ENCODE results near the gene ACER1. TPM values are rescaled to one million over a fixed set of nuclear protein-coding genes. Genes with fewer than 3 reads are reported as not detected.

The ACER1 gene
- total and polyA plus RNA-seq, 2 of the 13 experiments (the other 11 are each of a cell fraction or from before 2014, with no cell fraction given): not detected

- TF ChIP-seq ZNF687 (CRISPR knock-in tag; IDR thresholded peaks at IDR 0.05) (peak; percentile 84), KLF9 (CRISPR knock-in tag; IDR thresholded peaks at IDR 0.05; ENCODE audit: low read depth) (no peak), FOXJ3 (CRISPR knock-in tag; IDR thresholded peaks at IDR 0.05; ENCODE audit: borderline replicate concordance) (no peak), CREB1 (IDR thresholded peaks at IDR 0.05) (peak; percentile 73), CREB1 (CRISPR knock-in tag; IDR thresholded peaks at IDR 0.05) (no peak), KLF16 (CRISPR knock-in tag; IDR thresholded peaks at IDR 0.05) (peak in 1 of 2 experiments; percentile 77; a peak in 1 of 4 replicates), ATF7-NPFF (CRISPR knock-in tag; IDR thresholded peaks at IDR 0.05; ENCODE audit: low read depth) (0 out of 2 replicates have a peak, but pooled peaks have one; percentile 21), ZNF549 (CRISPR knock-in tag; IDR thresholded peaks at IDR 0.05) (no peak), MTERF4 (CRISPR knock-in tag; IDR thresholded peaks at IDR 0.05) (0 out of 2 replicates have a peak, but pooled peaks have one; percentile 54), ZSCAN30 (CRISPR knock-in tag; IDR thresholded peaks at IDR 0.05) (no peak), PCBP2 (optimal IDR thresholded peaks at IDR 0.05; ENCODE audit: low read depth, low read length, poor library complexity, severe bottlenecking) (no peak), ZNF792 (CRISPR knock-in tag; IDR thresholded peaks at IDR 0.05) (peak; percentile 56; the same call in 1 of the 2 replicates), POLR2G (IDR thresholded peaks at IDR 0.05; ENCODE audit: low read depth, low read length) (peak; percentile 37; the same call in 1 of the 2 replicates), NFATC3 (CRISPR knock-in tag; IDR thresholded peaks at IDR 0.05) (no peak), JUNB (CRISPR knock-in tag; IDR thresholded peaks at IDR 0.05; ENCODE audit: borderline replicate concordance) (no peak), SIN3A (IDR thresholded peaks at IDR 0.05; ENCODE audit: borderline replicate concordance, low read depth, low read length) (0 out of 2 replicates have a peak, but pooled peaks have one; percentile 11), ZEB1 (IDR thresholded peaks at IDR 0.05; ENCODE audit: insufficient replicate concordance, low read depth) (no peak)
- TF ChIP-seq, protein P1, sequence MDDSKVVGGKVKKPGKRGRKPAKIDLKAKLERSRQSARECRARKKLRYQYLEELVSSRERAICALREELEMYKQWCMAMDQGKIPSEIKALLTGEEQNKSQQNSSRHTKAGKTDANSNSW (CRISPR knock-in tag; IDR thresholded peaks at IDR 0.05; ENCODE audit: borderline replicate concordance): no peak
- TF ChIP-seq, protein P2, sequence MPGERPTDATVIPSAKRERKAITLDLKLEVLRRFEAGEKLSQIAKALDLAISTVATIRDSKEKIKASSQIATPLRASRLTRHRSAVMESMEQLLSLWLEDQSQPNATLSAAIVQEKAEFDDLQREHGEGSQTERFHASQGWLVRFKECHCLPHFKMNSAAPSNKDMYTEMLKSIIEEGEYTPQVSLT (CRISPR knock-in tag; IDR thresholded peaks at IDR 0.05; ENCODE audit: borderline replicate concordance, low read depth): no peak; the same call in 1 of the 2 replicates
- TF ChIP-seq, protein P3, sequence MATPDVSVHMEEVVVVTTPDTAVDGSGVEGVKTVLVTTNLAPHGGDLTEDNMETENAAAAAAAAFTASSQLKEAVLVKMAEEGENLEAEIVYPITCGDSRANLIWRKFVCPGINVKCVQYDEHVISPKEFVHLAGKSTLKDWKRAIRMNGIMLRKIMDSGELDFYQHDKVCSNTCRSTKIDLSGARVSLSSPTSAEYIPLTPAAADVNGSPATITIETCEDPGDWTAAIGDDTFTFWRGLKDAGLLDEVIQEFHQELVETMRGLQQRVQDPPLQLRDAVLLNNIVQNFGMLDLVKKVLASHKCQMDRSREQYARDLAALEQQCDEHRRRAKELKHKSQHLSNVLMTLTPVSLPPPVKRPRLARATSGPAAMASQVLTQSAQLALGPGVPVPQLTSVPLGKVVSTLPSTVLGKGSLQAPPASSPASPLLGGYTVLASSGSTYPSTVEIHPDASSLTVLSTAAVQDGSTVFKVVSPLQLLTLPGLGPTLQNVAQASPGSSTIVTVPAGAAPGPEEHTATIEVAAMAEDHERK (CRISPR knock-in tag; IDR thresholded peaks at IDR 0.05; ENCODE audit: low read depth): no peak
These were observed 53.4 kb downstream of the ACER1 start, which contains the start of gene MLLT1 (continued) for GRCh38 chr19:6279931-6280591.
